Bronchial smooth muscle cell (primary cell): Measurements from ENCODE around the gene RPS10. TPM values are rescaled to one million over a fixed set of nuclear protein-coding genes. Genes with fewer than 3 reads are reported as not detected.

Experiments
- total RNA-seq: library from RNA; depleted of rRNA; stranded (reverse); fragments of >200 nt; gene quantifications from 2 replicates; pipeline ENCODE4 v1.2.1, GENCODE V29; 2014

The RPS10 gene
- 2,222 and 2,837 TPM in 2 replicates for total RNA-seq

DNA sequence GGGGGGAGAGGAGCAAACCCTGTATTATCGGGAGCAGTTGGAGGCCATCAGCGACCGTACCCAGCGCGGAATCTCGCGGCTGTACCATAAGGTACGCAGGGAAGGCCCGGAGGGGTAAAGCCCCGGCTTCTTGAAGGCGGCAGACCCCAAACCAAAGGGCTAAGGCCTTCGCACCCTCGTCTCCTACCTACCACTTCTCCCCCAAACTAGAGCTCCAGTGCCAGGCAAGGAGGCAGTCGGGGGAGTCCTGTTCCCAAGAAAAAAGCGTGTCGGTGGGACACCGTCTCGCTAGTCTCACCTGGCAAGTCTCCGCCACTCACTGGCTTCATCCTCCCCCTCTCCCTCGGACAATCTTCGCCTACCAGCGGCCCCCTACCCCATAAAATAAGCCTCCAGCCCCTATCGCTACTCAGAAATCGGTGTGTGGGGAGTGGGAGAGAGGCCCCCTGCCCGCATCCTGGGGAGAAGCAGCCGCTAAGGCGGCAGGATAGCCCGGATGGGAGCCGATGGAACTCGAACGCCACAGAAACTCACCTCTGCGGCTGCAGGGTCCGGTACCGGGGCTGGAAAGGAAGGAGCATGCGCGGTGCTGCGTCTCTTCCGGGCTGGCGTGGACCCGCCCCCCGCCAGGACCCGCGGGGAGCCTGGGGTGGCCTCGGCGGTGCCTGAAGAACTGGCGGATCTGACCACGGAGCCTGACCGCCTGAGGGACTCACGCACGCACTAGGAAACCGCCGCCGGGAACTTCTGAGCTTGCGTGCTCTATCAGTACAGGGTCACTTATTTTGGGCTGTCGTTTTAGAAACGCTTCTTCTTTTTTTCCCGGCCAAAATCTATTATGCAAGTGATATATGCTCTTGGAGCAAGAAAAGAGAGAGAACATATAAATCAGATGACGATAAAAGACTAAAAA lies at the start of gene RPS10:
TSS of gene RPS10 (minus strand) at position 572 of the 913 bp plus-strand sequence. CDS start 848 bp downstream, outside the sequence.

DNA sequence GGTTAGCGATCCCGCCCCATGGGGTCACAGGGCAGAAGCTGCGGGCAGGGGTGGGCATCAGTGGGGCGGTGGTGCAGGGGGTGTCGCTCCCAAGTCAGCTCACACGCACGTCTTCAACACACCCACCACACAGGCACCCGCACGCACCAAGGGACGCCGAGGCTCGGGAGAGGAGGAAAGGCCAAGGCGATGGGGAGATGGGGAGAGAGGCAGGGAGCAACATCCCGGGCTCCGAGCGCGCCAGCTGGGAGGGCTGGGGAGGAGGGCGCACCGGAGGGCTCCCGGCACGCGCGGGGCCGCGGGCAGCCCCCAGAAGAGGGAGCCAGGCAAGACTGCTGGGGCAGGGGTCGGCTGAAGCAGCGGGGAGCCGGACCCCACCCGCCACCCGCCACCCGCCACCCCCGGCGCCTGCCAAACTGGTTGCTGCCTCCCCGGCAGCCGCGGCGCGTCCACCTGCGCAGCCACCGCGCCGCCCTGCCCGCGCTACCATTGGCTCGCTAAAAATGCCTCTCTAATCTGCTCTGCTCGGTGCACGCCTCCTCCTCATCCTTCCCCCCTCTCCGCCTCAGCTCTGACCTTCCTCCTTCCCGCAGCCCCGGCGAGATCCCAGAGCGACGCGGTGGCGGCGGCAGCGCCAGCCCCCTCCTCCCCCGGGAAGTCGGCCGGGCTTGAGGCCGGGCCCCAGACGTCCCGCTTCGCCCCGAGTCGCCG lies 39.8 kb upstream of the RPS10 start, which contains the start of gene PACSIN1:
TSS of gene PACSIN1 (plus strand) at position 546 of the 711 bp plus-strand sequence. CDS start 60,230 bp downstream, outside the sequence.

DNA sequence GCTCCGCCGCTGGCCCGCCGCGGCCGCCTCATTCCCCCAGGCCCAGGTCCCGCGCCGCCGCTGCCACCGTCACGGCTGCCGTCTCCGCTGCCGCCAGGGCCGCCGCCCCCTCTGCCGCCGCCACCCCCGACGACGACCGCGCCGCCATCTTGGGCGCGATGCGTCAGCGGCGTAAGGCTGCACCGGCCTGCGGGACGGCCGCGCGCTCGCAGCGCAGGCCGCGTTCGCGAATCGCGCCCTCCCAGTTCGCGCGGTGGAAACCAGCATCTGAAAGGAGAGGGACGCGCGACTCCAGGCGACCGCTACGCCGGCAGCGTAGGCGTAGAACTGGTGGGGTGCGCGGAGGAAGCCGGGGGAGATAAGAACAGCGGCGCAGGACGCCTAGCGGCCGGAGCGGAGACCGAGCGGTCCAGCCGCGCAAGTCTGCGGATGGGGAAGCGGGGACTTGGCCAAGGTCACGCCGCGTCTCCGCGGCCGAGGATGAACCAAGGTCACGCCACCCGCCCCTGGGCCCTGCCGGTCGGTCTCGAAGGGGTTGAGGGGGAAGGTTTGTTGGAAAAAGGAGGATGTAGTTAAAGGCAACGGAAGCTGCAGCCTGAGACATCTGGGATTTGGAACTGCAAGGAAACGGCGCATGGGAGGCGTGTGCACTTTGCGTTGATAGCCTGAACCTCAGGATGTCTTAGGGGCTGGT lies 33.2 kb downstream of the RPS10 start, which contains the start of gene NUDT3:
TSS of gene NUDT3 (minus strand) at position 173 of the 694 bp plus-strand sequence. CDS start 307 bp downstream, outside the sequence.

Other genes with a start within 250 kb of the RPS10 start
- gene HMGA1, start 189.2 kb downstream of the RPS10 start, total RNA-seq: 41.3 and 113 TPM in 2 replicates
- 16.7 and 23.0 TPM in 2 replicates for gene SMIM29, start 177.1 kb downstream of the RPS10 start, total RNA-seq
- 10.6 and 15.1 TPM in 2 replicates for gene NUDT3, start 33.4 kb downstream of the RPS10 start, total RNA-seq
- gene PACSIN1, start 40.0 kb upstream of the RPS10 start, total RNA-seq: not detected in 2 replicates
- not detected in 2 replicates for gene SPDEF, start 130.3 kb upstream of the RPS10 start, total RNA-seq